ENCODE data around the gene ATF6B. TPM values are rescaled to one million over a fixed set of nuclear protein-coding genes. Genes with fewer than 3 reads are reported as not detected.

The ATF6B gene
- total RNA-seq, 2 donors from 2014 or later = 54.5 to 60.3 TPM

GRCh38 chr6:32082478-32082877 is 45.6 kb downstream of the ATF6B start:
- Mint-ChIP-seq H3K9me3 (no peaks in the 10 kb centered on the region), H3K27ac (no peak overlapping the region), H3K4me1 (no peaks in the 10 kb centered on the region), H3K4me3 (no peak overlapping the region), H3K36me3 (ENCODE audit: low read depth) (no peaks in the 10 kb centered on the region), H3K27me3 (ENCODE audit: insufficient read depth) (peaks cover 31% of the 10 kb centered on the region)
- DNase-seq = no peak
- no peak overlapping the region for H3K4me3 ChIP-seq (ENCODE audit: low read length)
- no peaks in the 10 kb centered on the region for H3K36me3 ChIP-seq (ENCODE audit: control insufficient read depth, insufficient read depth, low read length)
- TF ChIP-seq CTCF (conservative IDR thresholded peaks at IDR 0.05) = no peak
- H3K27ac ChIP-seq (ENCODE audit: low read depth, low read length) = no peak overlapping the region
- no peaks in the 10 kb centered on the region for H3K4me1 ChIP-seq (ENCODE audit: control insufficient read depth, insufficient read depth, low read length)
- H3K9me3 ChIP-seq (ENCODE audit: control insufficient read depth, low read length) = no peaks in the 10 kb centered on the region
- whole genome bisulfite sequencing, 2 experiments (ENCODE audit: insufficient coverage in 1 of 2, insufficient read length in 1 of 2) = 78 to 89% methylated on average over 3 to 6 of the region's 6 CpGs
- H3K9ac ChIP-seq (ENCODE audit: extremely low read depth, low read length, poor library complexity, severe bottlenecking) = no peak overlapping the region
- H3K27me3 ChIP-seq (ENCODE audit: control insufficient read depth, insufficient read depth, low read length, poor library complexity, severe bottlenecking) = peaks cover 12% of the 10 kb centered on the region

GRCh38 chr6:32081168-32081990 is 46.7 kb downstream of the ATF6B start:
- WGBS, 2 experiments (ENCODE audit: insufficient coverage in 1 of 2, insufficient read length in 1 of 2) = 89 to 93% methylated on average over 13 to 22 of the region's 22 CpGs
- Histone ChIP-seq H3K9ac (ENCODE audit: extremely low read depth, low read length, poor library complexity, severe bottlenecking) (no peak overlapping the region), H3K27me3 (ENCODE audit: control insufficient read depth, insufficient read depth, low read length, poor library complexity, severe bottlenecking) (peaks cover 4% of the 10 kb centered on the region), H3K4me3 (ENCODE audit: low read length) (no peak overlapping the region), H3K9me3 (ENCODE audit: control insufficient read depth, low read length) (no peaks in the 10 kb centered on the region), H3K27ac (ENCODE audit: low read depth, low read length) (no peak overlapping the region), H3K36me3 (ENCODE audit: control insufficient read depth, insufficient read depth, low read length) (no peaks in the 10 kb centered on the region), H3K4me1 (ENCODE audit: control insufficient read depth, insufficient read depth, low read length) (no peaks in the 10 kb centered on the region)
- Mint-ChIP-seq H3K4me3 (no peak overlapping the region), H3K27ac (no peak overlapping the region), H3K4me1 (no peaks in the 10 kb centered on the region), H3K27me3 (ENCODE audit: insufficient read depth) (peaks cover 25% of the 10 kb centered on the region), H3K9me3 (no peaks in the 10 kb centered on the region), H3K36me3 (ENCODE audit: low read depth) (no peaks in the 10 kb centered on the region)
- no peak for TF ChIP-seq CTCF (conservative IDR thresholded peaks at IDR 0.05)
- no peak for DNase-seq

GRCh38 chr6:32079566-32080290 is 48.3 kb downstream of the ATF6B start:
- DNase-seq = no peak
- Histone ChIP-seq H3K9me3 (ENCODE audit: control insufficient read depth, low read length) (no peaks in the 10 kb centered on the region), H3K9ac (ENCODE audit: extremely low read depth, low read length, poor library complexity, severe bottlenecking) (no peak overlapping the region), H3K4me3 (ENCODE audit: low read length) (no peak overlapping the region), H3K36me3 (ENCODE audit: control insufficient read depth, insufficient read depth, low read length) (no peaks in the 10 kb centered on the region), H3K27ac (ENCODE audit: low read depth, low read length) (no peak overlapping the region), H3K4me1 (ENCODE audit: control insufficient read depth, insufficient read depth, low read length) (no peaks in the 10 kb centered on the region), H3K27me3 (ENCODE audit: control insufficient read depth, insufficient read depth, low read length, poor library complexity, severe bottlenecking) (no peaks in the 10 kb centered on the region)
- H3K9me3 Mint-ChIP-seq = no peaks in the 10 kb centered on the region
- H3K27me3 Mint-ChIP-seq (ENCODE audit: insufficient read depth) = peaks cover 12% of the 10 kb centered on the region
- no peaks in the 10 kb centered on the region for H3K4me1 Mint-ChIP-seq
- 83 to 100% methylated on average over 4 to 7 of the region's 7 CpGs for WGBS, 2 experiments (ENCODE audit: insufficient coverage in 1 of 2, insufficient read length in 1 of 2)
- H3K27ac Mint-ChIP-seq = no peak overlapping the region
- H3K4me3 Mint-ChIP-seq = no peak overlapping the region
- no peaks in the 10 kb centered on the region for H3K36me3 Mint-ChIP-seq (ENCODE audit: low read depth)
- TF ChIP-seq CTCF (conservative IDR thresholded peaks at IDR 0.05) = no peak
